Measurements from ENCODE around the gene ABCF1. TPM values are rescaled to one million over a fixed set of nuclear protein-coding genes. Genes with fewer than 3 reads are reported as not detected.

The ABCF1 gene
- total and polyA plus RNA-seq, 9 of the 15 experiments (the other 6 are each of a cell fraction or from before 2014, with no cell fraction given), result 41.6 to 193 (median 102) TPM

DNA sequence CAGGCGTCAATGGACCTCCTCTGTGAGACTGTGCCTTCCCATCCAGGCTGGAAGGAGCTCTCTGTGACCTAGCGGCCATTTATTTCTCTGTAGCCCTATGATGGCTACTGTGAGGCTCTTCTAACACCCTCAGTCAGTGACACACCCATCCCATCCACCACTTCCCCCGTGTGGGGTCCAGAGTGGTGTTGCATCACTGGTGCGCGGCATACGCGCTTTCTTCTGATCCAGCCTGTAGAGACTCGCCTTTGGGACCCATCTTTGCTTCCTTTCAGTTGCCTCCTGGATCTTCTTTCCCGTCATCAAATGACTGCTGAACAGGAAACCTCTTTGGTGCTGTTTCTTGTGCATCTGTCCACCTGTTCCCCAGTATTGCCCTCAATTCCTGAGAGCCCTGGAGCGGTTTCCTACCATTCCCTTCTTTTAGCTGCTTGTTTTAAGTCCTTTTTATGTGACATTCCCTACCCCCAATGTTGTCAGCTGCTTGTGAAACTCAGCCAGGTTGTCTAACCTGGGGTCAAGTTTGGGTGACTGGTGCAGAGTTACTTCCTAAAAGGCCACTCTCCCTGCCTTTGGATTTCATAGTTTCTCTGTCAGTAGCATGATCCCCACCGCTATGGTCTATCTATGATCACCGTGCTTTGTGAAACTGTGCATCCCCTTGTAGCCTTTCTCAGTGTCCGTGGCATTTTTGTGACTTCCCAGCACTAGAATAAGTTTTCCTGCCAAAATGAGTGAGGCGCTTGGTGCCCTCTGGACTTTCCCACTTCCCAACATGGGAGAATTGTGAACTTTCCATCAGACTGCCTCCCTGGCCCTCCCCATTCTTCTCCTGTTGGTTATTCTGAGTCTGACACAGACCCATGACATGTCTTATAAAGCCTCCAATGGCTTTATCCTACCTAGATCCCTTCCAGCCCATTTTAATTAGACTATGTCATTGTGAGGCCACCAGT lies 8.5 kb upstream of the ABCF1 start (continued):
- TF ChIP-seq, protein P1, sequence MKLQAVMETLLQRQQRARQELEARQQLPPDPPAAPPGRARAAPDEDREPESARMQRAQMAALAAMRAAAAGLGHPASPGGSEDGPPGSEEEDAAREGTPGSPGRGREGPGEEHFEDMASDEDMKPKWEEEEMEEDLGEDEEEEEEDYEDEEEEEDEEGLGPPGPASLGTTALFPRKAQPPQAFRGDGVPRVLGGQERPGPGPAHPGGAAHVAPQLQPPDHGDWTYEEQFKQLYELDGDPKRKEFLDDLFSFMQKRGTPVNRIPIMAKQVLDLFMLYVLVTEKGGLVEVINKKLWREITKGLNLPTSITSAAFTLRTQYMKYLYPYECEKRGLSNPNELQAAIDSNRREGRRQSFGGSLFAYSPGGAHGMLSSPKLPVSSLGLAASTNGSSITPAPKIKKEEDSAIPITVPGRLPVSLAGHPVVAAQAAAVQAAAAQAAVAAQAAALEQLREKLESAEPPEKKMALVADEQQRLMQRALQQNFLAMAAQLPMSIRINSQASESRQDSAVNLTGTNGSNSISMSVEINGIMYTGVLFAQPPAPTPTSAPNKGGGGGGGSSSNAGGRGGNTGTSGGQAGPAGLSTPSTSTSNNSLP (IDR thresholded peaks at IDR 0.05; ENCODE audit: borderline replicate concordance, low read depth, low read length), result no peak
- TF ChIP-seq RERE (CRISPR knock-in tag; IDR thresholded peaks at IDR 0.05; ENCODE audit: borderline replicate concordance) (no peak), NBN (IDR thresholded peaks at IDR 0.05; ENCODE audit: low read depth) (no peak), CGGBP1 (CRISPR knock-in tag; IDR thresholded peaks at IDR 0.05) (no peak), MTA1 (IDR thresholded peaks at IDR 0.05; ENCODE audit: borderline replicate concordance) (no peak)
- TF ChIP-seq, protein P2, sequence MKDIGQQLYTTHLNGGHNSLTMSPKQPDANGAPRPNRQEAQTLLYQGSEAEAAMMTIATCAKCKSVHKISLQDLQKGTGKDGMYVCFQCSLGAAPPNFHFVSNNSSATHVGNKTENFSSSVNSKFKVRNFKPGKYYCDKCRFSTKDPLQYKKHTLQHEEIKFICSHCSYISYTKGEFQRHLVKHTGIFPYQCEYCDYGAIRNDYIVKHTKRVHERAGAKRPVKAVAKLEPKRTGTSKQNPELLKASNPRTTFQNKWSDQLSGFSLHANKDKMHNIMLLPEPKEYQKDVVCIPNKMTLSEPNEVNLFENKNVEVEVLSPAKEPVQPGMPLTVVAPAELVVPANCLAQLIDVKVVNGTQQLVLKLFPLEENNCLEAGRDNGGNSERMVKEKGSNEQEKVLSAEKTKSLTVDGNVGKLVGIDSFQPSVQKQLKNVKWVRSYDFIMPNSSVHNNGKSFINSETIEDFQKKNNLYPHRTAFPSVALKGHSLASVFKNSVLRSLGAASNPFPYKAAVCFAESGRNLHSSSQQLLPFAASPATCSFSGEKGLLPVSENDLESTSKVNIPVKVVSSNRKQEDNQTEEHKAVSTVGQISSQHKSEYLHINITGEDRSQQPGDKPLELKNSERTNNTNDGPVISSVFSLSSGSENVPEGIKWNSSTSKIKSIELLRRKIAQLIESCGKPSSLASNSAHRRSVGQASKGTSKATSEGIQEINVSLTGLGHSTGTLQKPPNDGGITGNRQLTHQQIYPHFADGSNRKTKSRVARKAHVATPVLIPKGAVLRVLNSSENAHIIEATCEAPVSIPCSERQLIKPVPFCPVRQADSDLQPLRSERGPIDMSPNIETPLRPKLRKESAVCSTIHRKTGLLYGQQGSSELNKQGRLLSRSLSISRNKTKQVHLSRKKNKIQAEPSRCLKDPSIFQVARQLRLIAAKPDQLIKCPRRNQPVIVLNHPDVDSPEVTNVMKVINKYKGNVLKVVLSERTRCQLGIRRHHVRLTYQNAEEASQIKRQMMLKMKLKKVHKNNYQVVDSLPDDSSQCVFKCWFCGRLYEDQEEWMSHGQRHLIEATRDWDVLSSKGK (CRISPR knock-in tag; IDR thresholded peaks at IDR 0.05), result no peak

Data from K562 (cell line).